Liver (tissue), 3 donors: ENCODE data around the gene POU3F3.

Experiments used
- ATF3 ChIP-seq: IDR thresholded peaks from 2 replicates; pipeline ENCODE4 v1.6.1; 2016; ENCODE audit warnings: antibody characterized with exemption
- CTCF ChIP-seq: fragments of 150-350 bp; IDR thresholded peaks from 2 replicates; pipeline ENCODE4 v1.5.1; 2017; ENCODE audit warnings: improper control_type of control experiment, low read depth, low read length; ENCODE audit not compliant: missing input control
- FOXA1 ChIP-seq: IDR thresholded peaks from 2 replicates; pipeline ENCODE4 v1.6.1; 2016; ENCODE audit warnings: antibody characterized with exemption
- GABPA ChIP-seq, 2 donors: IDR thresholded peaks in 1 of 2; conservative IDR thresholded peaks in 1 of 2; 2 replicates each; pipeline ENCODE4 v1.6.1; 2016; ENCODE audit warnings: antibody characterized with exemption in 2 of 2, mild to moderate bottlenecking in 1 of 2, moderate library complexity in 1 of 2
- JUND ChIP-seq, 2 donors: IDR thresholded peaks; 2 replicates each; pipeline ENCODE4 v1.6.1; 2016; ENCODE audit warnings: antibody characterized with exemption in 2 of 2
- RAD21 ChIP-seq, 2 donors: IDR thresholded peaks; 2 replicates each; pipeline ENCODE4 v1.6.1; 2016; ENCODE audit warnings: antibody characterized with exemption in 2 of 2, mild to moderate bottlenecking in 2 of 2
- REST ChIP-seq: IDR thresholded peaks from 2 replicates; pipeline ENCODE4 v1.6.1; 2016; ENCODE audit warnings: antibody characterized with exemption, mild to moderate bottlenecking
- RXRA ChIP-seq, 2 donors: IDR thresholded peaks; 2 replicates each; pipeline ENCODE4 v1.6.1; 2017 to 2018; ENCODE audit warnings: antibody characterized with exemption in 2 of 2, mild to moderate bottlenecking in 1 of 2
- SP1 ChIP-seq: IDR thresholded peaks from 2 replicates; pipeline ENCODE4 v1.6.1; 2018; ENCODE audit warnings: antibody characterized with exemption, mild to moderate bottlenecking
- YY1 ChIP-seq: IDR thresholded peaks from 2 replicates; pipeline ENCODE4 v1.6.1; 2016; ENCODE audit warnings: antibody characterized with exemption, mild to moderate bottlenecking
- donor health status: healthy.
- donor health status: healthy.

- no peak for TF ChIP-seq CTCF
- TF ChIP-seq SP1, result no peak
- no peak for TF ChIP-seq YY1
- TF ChIP-seq REST, result no peak
- TF ChIP-seq JUND (IDR thresholded peaks at IDR 0.05), result no peak
- no peak for TF ChIP-seq GABPA (IDR thresholded peaks at IDR 0.05 in 1 of 2, conservative IDR thresholded peaks at IDR 0.05 in 1 of 2)
- TF ChIP-seq FOXA1, result no peak
- no peak for TF ChIP-seq ATF3
- no peak for TF ChIP-seq RXRA (IDR thresholded peaks at IDR 0.05)
- TF ChIP-seq RAD21 (IDR thresholded peaks at IDR 0.05), result no peak
Observed at GRCh38 chr2:104856973-104857261, 3.0 kb downstream of the POU3F3 start.
